ENCODE results near the gene PIK3R5.

- no peak for TF ChIP-seq CTCF (IDR thresholded peaks at IDR 0.05)
- no peak for TF ChIP-seq EZH2 (IDR thresholded peaks at IDR 0.05; ENCODE audit: borderline replicate concordance, insufficient read depth, low read depth, low read length, poor library complexity, severe bottlenecking)
Measured at GRCh38 chr17:8995711-8996110, 30.2 kb upstream of the PIK3R5 start.

Measured in B cell (primary cell).